ENCODE measurements around the gene CPLANE2.

Gene CPLANE2

DNA sequence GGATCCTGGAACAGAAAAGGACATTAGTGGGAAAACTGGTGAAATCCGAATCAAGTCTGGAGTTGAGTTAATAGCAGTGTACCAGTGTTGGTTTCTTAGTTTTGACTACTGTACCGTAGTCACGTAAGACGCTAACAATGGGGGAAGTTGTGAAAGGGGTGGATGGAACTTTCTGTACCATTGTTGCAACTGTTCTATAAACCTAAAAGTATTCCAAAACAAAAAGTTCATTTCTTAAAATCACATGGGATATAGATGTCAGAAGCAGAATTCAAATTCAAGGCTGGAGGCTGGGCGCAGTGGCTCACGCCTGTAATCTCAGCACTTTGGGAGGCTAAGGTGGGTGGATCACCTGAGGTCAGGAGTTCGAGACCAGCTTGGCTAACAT lies 41.5 kb downstream of the CPLANE2 start:
- DNase-seq (ENCODE audit: low read depth) = no peak
- no peak overlapping the region for H3K4me3 ChIP-seq (ENCODE audit: low read length)
- TF ChIP-seq, protein P1, sequence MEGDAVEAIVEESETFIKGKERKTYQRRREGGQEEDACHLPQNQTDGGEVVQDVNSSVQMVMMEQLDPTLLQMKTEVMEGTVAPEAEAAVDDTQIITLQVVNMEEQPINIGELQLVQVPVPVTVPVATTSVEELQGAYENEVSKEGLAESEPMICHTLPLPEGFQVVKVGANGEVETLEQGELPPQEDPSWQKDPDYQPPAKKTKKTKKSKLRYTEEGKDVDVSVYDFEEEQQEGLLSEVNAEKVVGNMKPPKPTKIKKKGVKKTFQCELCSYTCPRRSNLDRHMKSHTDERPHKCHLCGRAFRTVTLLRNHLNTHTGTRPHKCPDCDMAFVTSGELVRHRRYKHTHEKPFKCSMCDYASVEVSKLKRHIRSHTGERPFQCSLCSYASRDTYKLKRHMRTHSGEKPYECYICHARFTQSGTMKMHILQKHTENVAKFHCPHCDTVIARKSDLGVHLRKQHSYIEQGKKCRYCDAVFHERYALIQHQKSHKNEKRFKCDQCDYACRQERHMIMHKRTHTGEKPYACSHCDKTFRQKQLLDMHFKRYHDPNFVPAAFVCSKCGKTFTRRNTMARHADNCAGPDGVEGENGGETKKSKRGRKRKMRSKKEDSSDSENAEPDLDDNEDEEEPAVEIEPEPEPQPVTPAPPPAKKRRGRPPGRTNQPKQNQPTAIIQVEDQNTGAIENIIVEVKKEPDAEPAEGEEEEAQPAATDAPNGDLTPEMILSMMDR (conservative IDR thresholded peaks at IDR 0.05; ENCODE audit: low read length) = no peak

GRCh38 chr1:16191916-16192546 lies 45.0 kb downstream of the CPLANE2 start:
- no peak overlapping the region for H3K4me3 ChIP-seq (ENCODE audit: low read length)
- TF ChIP-seq, protein P1 (conservative IDR thresholded peaks at IDR 0.05; ENCODE audit: low read length) = no peak
- no peak for DNase-seq (ENCODE audit: low read depth)

DNA sequence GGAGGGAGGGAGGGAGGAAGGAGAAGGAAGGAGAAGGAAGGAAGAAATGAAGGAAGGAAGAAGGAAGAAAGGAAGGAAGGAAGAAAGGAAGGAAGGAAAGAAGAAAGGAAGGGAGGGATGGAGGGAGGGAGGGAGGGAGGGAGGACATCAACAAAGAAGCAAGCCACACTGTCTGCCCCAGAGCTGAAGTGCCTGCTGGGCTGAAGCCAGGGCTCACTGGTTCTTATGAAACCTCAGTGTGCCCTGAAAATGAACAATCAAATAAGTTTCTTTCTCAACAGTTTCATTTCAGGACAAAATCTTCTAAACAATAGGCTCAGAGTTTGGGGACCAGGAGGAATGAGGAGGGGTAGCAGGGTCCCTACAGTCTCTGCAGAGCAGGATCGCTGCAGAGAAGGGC lies 45.7 kb downstream of the CPLANE2 start:
- no peak overlapping the region for H3K4me3 ChIP-seq (ENCODE audit: low read length)
- TF ChIP-seq, protein P1 (conservative IDR thresholded peaks at IDR 0.05; ENCODE audit: low read length) = no peak
- no peak for DNase-seq (ENCODE audit: low read depth)

DNA sequence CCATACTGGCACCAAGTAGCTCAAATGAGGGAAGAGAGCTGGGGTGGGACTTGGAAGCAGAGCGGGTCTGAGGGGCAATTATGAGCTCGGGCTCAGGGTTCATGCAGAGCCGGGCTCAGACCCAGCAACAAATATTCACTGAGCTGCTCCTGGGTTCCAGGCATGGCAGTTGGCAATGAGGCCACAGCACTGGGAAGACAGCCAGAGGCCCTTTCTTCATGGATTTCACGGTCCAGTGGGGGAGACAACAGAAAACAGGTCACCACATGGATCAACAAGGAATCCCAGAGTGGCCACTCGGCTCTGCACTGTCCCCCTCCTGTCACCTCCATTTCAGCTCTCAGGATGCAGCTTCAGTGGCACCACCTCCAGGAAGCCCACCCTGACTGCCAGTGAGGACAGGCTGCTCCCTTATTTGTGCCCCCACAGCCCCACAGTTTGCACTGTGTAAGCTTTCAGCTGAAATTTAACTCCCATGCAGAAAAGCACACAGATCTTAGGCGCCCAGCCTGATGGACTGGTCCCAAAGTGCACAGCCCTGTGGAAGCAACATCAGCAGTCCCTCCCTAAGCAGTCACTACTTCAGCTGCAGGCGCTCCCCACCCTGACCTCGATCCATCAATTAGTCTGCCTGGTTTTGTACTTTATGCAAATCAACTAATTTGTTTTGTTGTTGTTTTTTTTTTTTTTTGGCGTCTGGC lies 46.9 kb downstream of the CPLANE2 start:
- no peak for DNase-seq (ENCODE audit: low read depth)
- TF ChIP-seq, protein P1 (conservative IDR thresholded peaks at IDR 0.05; ENCODE audit: low read length) = no peak
- no peak overlapping the region for H3K4me3 ChIP-seq (ENCODE audit: low read length)

DNA sequence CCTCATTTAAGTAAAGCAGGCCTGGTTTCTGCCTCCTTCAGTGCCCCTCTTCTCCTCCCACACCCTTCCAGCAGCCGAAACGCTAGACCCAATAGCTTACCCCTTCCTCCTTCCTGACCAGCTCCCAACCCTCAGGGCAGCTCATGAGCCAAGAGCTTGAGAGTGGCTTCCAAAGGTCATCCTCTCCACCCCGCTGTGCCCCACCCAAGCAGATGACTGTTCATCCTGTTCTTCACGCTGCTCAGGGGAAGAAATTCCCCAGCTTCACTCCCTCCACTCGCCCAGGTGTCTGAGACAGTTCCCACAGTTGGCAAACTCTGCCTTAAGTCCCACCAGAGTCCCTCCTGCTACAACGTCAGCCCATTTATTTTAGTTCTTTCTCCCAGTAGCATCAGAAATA lies 48.0 kb downstream of the CPLANE2 start:
- DNase-seq (ENCODE audit: low read depth) = no peak
- no peak overlapping the region for H3K4me3 ChIP-seq (ENCODE audit: low read length)
- TF ChIP-seq, protein P1 (conservative IDR thresholded peaks at IDR 0.05; ENCODE audit: low read length) = no peak

GRCh38 chr1:16187748-16188401 lies 49.1 kb downstream of the CPLANE2 start:
- TF ChIP-seq, protein P1 (conservative IDR thresholded peaks at IDR 0.05; ENCODE audit: low read length) = peak; percentile 92
- peak; percentile 70 for DNase-seq (ENCODE audit: low read depth)
- H3K4me3 ChIP-seq (ENCODE audit: low read length) = no peak overlapping the region

Data from AG10803 (cell line).